Spleen (tissue), 11 donors: ENCODE data around the gene IL6R. TPM values are rescaled to one million over a fixed set of nuclear protein-coding genes. Genes with fewer than 3 reads are reported as not detected.

Experiments
- DNase-seq: peaks from one replicate; pipeline ENCODE4 v3.0.0-alpha.2; 2020
- H3K27ac ChIP-seq, 8 donors: fragments of 200-600 bp; sonication (generic) in 7 of 8; 1 replicate in 4 of 8; 2 replicates in 4 of 8; pipeline versions ENCODE4 v1.5.0 to v1.8.0; 2016 to 2021; ENCODE audit warnings: inconsistent platforms in 4 of 8, mild to moderate bottlenecking in 4 of 8, moderate library complexity in 1 of 8
- H3K27me3 ChIP-seq, 7 donors: fragments of 200-600 bp; sonication (generic) in 6 of 7; replicated peaks in 1 of 7; 1 replicate in 4 of 7; 2 replicates in 3 of 7; pipeline versions ENCODE4 v1.5.0 to v1.8.0; 2016 to 2021; ENCODE audit warnings: inconsistent platforms in 3 of 7, mild to moderate bottlenecking in 1 of 7
- H3K36me3 ChIP-seq, 6 donors: fragments of 200-600 bp; sonication (generic) in 5 of 6; 1 replicate in 4 of 6; 2 replicates in 2 of 6; pipeline versions ENCODE4 v1.5.0 to v1.8.0; 2016 to 2021; ENCODE audit warnings: inconsistent platforms in 2 of 6
- H3K4me1 ChIP-seq, 6 donors: fragments of 200-600 bp; sonication (generic) in 5 of 6; 1 replicate in 3 of 6; 2 replicates in 3 of 6; pipeline versions ENCODE4 v1.5.0 to v1.8.0; 2016 to 2021; ENCODE audit warnings: inconsistent platforms in 3 of 6
- H3K4me3 ChIP-seq, 8 donors: fragments of 200-600 bp; sonication (generic) in 7 of 8; 1 replicate in 4 of 8; 2 replicates in 4 of 8; pipeline versions ENCODE4 v1.5.0 to v1.8.0; 2016 to 2021; ENCODE audit warnings: inconsistent platforms in 4 of 8, mild to moderate bottlenecking in 4 of 8, moderate library complexity in 2 of 8
- H3K9me3 ChIP-seq, 8 donors: fragments of 200-600 bp; sonication (generic) in 7 of 8; 1 replicate in 4 of 8; 2 replicates in 4 of 8; pipeline versions ENCODE4 v1.5.0 to v1.8.0; 2016 to 2021; ENCODE audit warnings: inconsistent platforms in 4 of 8
- POLR2A ChIP-seq, 3 donors: fragments of 450-650 bp; IDR thresholded peaks; one replicate each; pipeline ENCODE4 v1.5.1; 2017; ENCODE audit warnings: antibody characterized with exemption in 3 of 3, mild to moderate bottlenecking in 1 of 3
- POLR2AphosphoS5 ChIP-seq, 3 donors: sonication (generic); formaldehyde crosslinking; IDR thresholded peaks; one replicate each; pipeline ENCODE4 v1.5.1; 2017; ENCODE audit warnings: antibody characterized with exemption in 3 of 3
- WGBS, 5 donors: extraction: QIAGEN DNeasy Blood & Tissue Kit in 3 of 5; methylation state at CpG; one replicate each; pipeline versions ENCODE4 v1.1.5 to v1.1.7; 2013 to 2018; 5-methylcytosine and 5-hydroxymethylcytosine counted together
- intact Hi-C: fragments of 100-400 bp; cut with DNase I; formaldehyde crosslinking; loops from one replicate; pipeline ENCODE4 v1.15.0; 2023; ENCODE audit warnings: low total_unique reads
- polyA plus RNA-seq, 3 donors: library from polyadenylated mRNA; stranded (reverse); fragments of 200-250 nt; gene quantifications; one replicate each; pipeline ENCODE4 v1.2.1, GENCODE V29; 2013
- total RNA-seq, 7 donors: library from RNA; depleted of rRNA in 3 of 7; stranded (reverse); fragments of >200 nt in 3 of 7; fragmentation: NEBNext Ultra II Directional in 4 of 7; extraction: Animal tissue kit (Norgen Biotek cat#: 25700) in 4 of 7; gene quantifications; one replicate each; pipeline versions ENCODE4 v1.1.0 to v1.2.1, GENCODE V29; 2016 to 2021
- TF ChIP-seq, protein P1 (sequence below), 11 experiments: fragments of 200-600 bp in 7 of 11; fragments of 450-650 bp in 4 of 11; sonication (generic) in 4 of 11; IDR thresholded peaks in 8 of 11; conservative IDR thresholded peaks in 3 of 11; 1 replicate in 7 of 11; 2 replicates in 4 of 11; pipeline versions ENCODE4 v1.4.0 to v1.8.0; 2016 to 2021; ENCODE audit warnings: antibody characterized with exemption in 11 of 11, inconsistent platforms in 4 of 11, mild to moderate bottlenecking in 1 of 11
- donor health status: healthy with polysubstance abuse.
- donor health status: DM: no; HTN: no; CAD: no; lungs with moderate emphysema.
- donor health status: DM: no; HTN: no; CAD: no.
- donor health status: Bipolar disorder and iron deficiency.
- donor health status: healthy.
- donor health status: DM: no; HTN: no; CAD: no.
- donor health status: DM: yes; HTN: yes; CAD: no.

The IL6R gene
- total and polyA plus RNA-seq, 10 donors = 2.8 to 74.5 (median 47.8) TPM

- intact Hi-C loops = no loop called here
- Histone ChIP-seq H3K4me3 (no peak overlapping the region), H3K27ac (peak overlapping the region in 4 of 8 donors; percentile 16 to 75 (median 67)), H3K27me3 (no peaks in the 10 kb centered on the region), H3K36me3 (peaks cover 0 to 86% (median 30%) of the 10 kb centered on the region in 6 donors), H3K9me3 (no peaks in the 10 kb centered on the region), H3K4me1 (peaks cover 0 to 45% (median 21%) of the 10 kb centered on the region in 6 donors)
- TF ChIP-seq, protein P1, sequence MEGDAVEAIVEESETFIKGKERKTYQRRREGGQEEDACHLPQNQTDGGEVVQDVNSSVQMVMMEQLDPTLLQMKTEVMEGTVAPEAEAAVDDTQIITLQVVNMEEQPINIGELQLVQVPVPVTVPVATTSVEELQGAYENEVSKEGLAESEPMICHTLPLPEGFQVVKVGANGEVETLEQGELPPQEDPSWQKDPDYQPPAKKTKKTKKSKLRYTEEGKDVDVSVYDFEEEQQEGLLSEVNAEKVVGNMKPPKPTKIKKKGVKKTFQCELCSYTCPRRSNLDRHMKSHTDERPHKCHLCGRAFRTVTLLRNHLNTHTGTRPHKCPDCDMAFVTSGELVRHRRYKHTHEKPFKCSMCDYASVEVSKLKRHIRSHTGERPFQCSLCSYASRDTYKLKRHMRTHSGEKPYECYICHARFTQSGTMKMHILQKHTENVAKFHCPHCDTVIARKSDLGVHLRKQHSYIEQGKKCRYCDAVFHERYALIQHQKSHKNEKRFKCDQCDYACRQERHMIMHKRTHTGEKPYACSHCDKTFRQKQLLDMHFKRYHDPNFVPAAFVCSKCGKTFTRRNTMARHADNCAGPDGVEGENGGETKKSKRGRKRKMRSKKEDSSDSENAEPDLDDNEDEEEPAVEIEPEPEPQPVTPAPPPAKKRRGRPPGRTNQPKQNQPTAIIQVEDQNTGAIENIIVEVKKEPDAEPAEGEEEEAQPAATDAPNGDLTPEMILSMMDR (IDR thresholded peaks at IDR 0.05 in 8 of 11, conservative IDR thresholded peaks at IDR 0.05 in 3 of 11) = no peak
- TF ChIP-seq POLR2AphosphoS5 (IDR thresholded peaks at IDR 0.05) (no peak), POLR2A (IDR thresholded peaks at IDR 0.05) (no peak)
- WGBS, 5 donors = 70 to 91% (median 78%) methylated on average over 9 of the region's 9 CpGs
- no peak for DNase-seq
These were observed 28.1 kb downstream of the IL6R start for GRCh38 chr1:154433161-154433764.

DNA sequence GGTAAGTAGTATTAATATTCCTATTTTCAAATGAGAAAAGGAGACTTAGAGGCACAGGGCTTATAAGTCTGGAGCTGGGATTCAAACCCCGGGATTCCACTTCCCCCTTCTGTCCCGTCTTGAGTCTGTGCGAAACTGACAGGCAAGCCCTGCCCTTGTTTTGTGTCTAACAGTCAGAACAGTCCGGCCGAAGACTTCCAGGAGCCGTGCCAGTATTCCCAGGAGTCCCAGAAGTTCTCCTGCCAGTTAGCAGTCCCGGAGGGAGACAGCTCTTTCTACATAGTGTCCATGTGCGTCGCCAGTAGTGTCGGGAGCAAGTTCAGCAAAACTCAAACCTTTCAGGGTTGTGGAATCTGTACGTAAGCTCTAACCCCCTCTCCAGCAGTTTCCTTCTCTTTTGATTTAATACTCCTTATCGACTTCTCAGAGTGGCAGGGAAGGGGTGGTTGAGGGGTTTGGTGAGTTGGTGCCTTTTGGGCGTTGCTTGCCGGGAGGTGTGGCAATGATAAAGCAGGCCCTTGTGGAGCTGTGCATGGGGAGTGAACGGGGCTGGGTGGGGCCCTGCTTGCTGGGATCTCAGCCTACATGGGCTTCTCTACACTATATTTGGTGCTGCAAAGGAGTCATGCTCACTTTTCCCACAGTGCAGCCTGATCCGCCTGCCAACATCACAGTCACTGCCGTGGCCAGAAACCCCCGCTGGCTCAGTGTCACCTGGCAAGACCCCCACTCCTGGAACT lies 29.4 kb downstream of the IL6R start:
- TF ChIP-seq POLR2A (IDR thresholded peaks at IDR 0.05) (no peak), POLR2AphosphoS5 (IDR thresholded peaks at IDR 0.05) (no peak)
- TF ChIP-seq, protein P1 (IDR thresholded peaks at IDR 0.05 in 8 of 11, conservative IDR thresholded peaks at IDR 0.05 in 3 of 11) = no peak
- Histone ChIP-seq H3K4me3 (no peak overlapping the region), H3K36me3 (peaks cover 0 to 84% (median 23%) of the 10 kb centered on the region in 6 donors), H3K4me1 (peaks cover 0 to 57% (median 29%) of the 10 kb centered on the region in 6 donors), H3K27me3 (no peaks in the 10 kb centered on the region), H3K9me3 (no peaks in the 10 kb centered on the region), H3K27ac (peak overlapping the region in 1 of 8 donors; percentile 75)
- no peak for DNase-seq
- intact Hi-C loops = no loop called here
- 74 to 83% (median 79%) methylated on average over 18 of the region's 18 CpGs for WGBS, 5 donors

DNA sequence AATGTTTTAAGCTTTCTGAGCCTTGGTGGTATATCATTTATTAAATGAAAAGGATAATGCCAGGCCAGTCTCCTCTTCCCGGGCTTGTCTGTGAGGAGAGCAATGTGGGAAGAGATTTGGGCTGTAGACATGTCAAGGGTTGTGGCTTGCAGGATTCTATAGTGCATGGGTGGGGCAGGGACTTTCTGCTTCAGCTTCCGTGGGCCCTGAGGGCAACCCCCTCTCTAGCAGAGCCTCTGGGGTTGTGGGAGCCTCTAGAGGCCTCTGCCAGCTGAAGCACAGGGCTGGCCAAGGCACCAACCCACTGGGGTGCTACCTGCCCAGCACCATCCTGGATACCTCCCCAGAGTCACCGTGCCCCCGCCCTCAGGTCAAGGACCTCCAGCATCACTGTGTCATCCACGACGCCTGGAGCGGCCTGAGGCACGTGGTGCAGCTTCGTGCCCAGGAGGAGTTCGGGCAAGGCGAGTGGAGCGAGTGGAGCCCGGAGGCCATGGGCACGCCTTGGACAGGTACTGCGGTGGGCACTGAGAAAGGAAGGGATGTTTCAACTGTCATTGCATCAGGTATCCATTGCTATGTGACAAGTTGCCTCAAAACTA lies 30.6 kb downstream of the IL6R start:
- DNase-seq = no peak
- WGBS, 5 donors = 87 to 94% (median 91%) methylated on average over 9 to 15 of the region's 15 CpGs
- H3K4me1 ChIP-seq = peaks cover 0 to 60% (median 36%) of the 10 kb centered on the region in 6 donors

More for the DNA sequence above, 30.6 kb downstream of the IL6R start:
- TF ChIP-seq POLR2A (IDR thresholded peaks at IDR 0.05) = no peak
- TF ChIP-seq POLR2AphosphoS5 (IDR thresholded peaks at IDR 0.05) = no peak
- TF ChIP-seq, protein P1 (IDR thresholded peaks at IDR 0.05 in 8 of 11, conservative IDR thresholded peaks at IDR 0.05 in 3 of 11) = no peak
- no peaks in the 10 kb centered on the region for H3K27me3 ChIP-seq
- peaks cover 0 to 83% (median 19%) of the 10 kb centered on the region in 6 donors for H3K36me3 ChIP-seq
- H3K4me3 ChIP-seq = no peak overlapping the region
- no peak overlapping the region for H3K27ac ChIP-seq
- H3K9me3 ChIP-seq = no peaks in the 10 kb centered on the region
- intact Hi-C loops = no loop called here
